ENCODE measurements around the gene RBM12. TPM values are rescaled to one million over a fixed set of nuclear protein-coding genes. Genes with fewer than 3 reads are reported as not detected.

The RBM12 gene
- total and polyA plus RNA-seq, 8 donors = 7.9 to 147 (median 24.2) TPM

- H3K36me3 ChIP-seq = peaks cover 31 to 59% (median 55%) of the 10 kb centered on the region in 4 donors
- DNase-seq = peak in 1 of 2 donors; percentile 18
- H3K9me3 ChIP-seq = no peaks in the 10 kb centered on the region
- H3K4me1 ChIP-seq = peaks cover 22 to 65% (median 44%) of the 10 kb centered on the region in 4 donors
- no peaks in the 10 kb centered on the region for H3K27me3 ChIP-seq
- WGBS, 5 donors = 91 to 95% (median 93%) methylated on average over 7 of the region's 7 CpGs
- intact Hi-C loops (cut with DNase I; ENCODE audit: low total_unique reads) = no loop called here
- TF ChIP-seq POLR2A (IDR thresholded peaks at IDR 0.05) (no peak), CTCF (IDR thresholded peaks at IDR 0.05) (no peak), EP300 (IDR thresholded peaks at IDR 0.05) (no peak), POLR2AphosphoS5 (IDR thresholded peaks at IDR 0.05) (no peak)
- peak overlapping the region in 3 of 5 donors; percentile 91 to 94 (median 92) for H3K27ac ChIP-seq
- H3K4me3 ChIP-seq = peak overlapping the region in 1 of 4 donors; percentile 85
Observed at GRCh38 chr20:35700625-35701148, 36.0 kb upstream of the RBM12 start.

- Histone ChIP-seq H3K27ac (peak overlapping the region; percentile 80 to 95 (median 92)), H3K27me3 (no peaks in the 10 kb centered on the region), H3K9me3 (no peaks in the 10 kb centered on the region), H3K4me3 (peak overlapping the region; percentile 85 to 93 (median 88)), H3K4me1 (peaks cover 22 to 61% (median 41%) of the 10 kb centered on the region in 4 donors), H3K36me3 (peaks cover 30 to 59% (median 55%) of the 10 kb centered on the region in 4 donors)
- intact Hi-C loops (cut with DNase I; ENCODE audit: low total_unique reads) = no loop called here
- TF ChIP-seq CTCF (IDR thresholded peaks at IDR 0.05) (no peak), POLR2A (IDR thresholded peaks at IDR 0.05) (no peak), POLR2AphosphoS5 (IDR thresholded peaks at IDR 0.05) (no peak), EP300 (IDR thresholded peaks at IDR 0.05) (no peak)
- 12 to 18% (median 16%) methylated on average over 6 of the region's 6 CpGs for whole genome bisulfite sequencing, 5 donors
- DNase-seq = no peak
Observed at GRCh38 chr20:35699957-35700624, 35.4 kb upstream of the RBM12 start.

- Histone ChIP-seq H3K27me3 (no peaks in the 10 kb centered on the region), H3K4me1 (peaks cover 22 to 58% (median 38%) of the 10 kb centered on the region in 4 donors), H3K27ac (peak within 1 kb of the TSS; percentile 80 to 95 (median 92)), H3K36me3 (peaks cover 23 to 59% (median 55%) of the 10 kb centered on the region in 4 donors), H3K9me3 (no peaks in the 10 kb centered on the region), H3K4me3 (peak within 1 kb of the TSS; percentile 85 to 93 (median 88))
- peak; percentile 86 to 96 for DNase-seq
- intact Hi-C loops (cut with DNase I; ENCODE audit: low total_unique reads) = no loop called here
- 0 to 1% (median 0%) methylated on average over 33 to 81 of the region's 81 CpGs for WGBS, 5 donors
- peak; percentile 74 to 92 (median 83) for TF ChIP-seq POLR2AphosphoS5 (IDR thresholded peaks at IDR 0.05)
- peak in 1 of 7 experiments; percentile 40 for TF ChIP-seq CTCF (IDR thresholded peaks at IDR 0.05)
- peak in 1 of 4 donors; percentile 29 for TF ChIP-seq POLR2A (IDR thresholded peaks at IDR 0.05)
- TF ChIP-seq EP300 (IDR thresholded peaks at IDR 0.05) = no peak
Observed at GRCh38 chr20:35699127-35699956, 34.6 kb upstream of the RBM12 start, which contains the start of the genes NFS1 and ROMO1. NFS1 (minus strand) TSS chr20:35699352; CDS start chr20:35699288, 64 bp downstream. ROMO1 (plus strand) TSS chr20:35699405; CDS start chr20:35699633, 228 bp downstream.

Data from stomach (tissue), 9 donors.